IMR-90 (cell line): Measurements from ENCODE around the gene LIPJ. TPM values are rescaled to one million over a fixed set of nuclear protein-coding genes. Genes with fewer than 3 reads are reported as not detected.
A peak's percentile ranks its signal among the peaks of the same experiment; 100 is the strongest.

Experiments used
- ATAC-seq: fragments of 200-7000 bp; cut with Tn5 transposase; 2 replicates; pipeline ENCODE4 v1.9.1; 2020; ENCODE audit warnings: low read depth, mild to moderate bottlenecking, moderate library complexity
- BruUV-seq: library from RNA; stranded (reverse); fragments of 400-500 nt; replicated peaks from 2 replicates; lab custom pipeline; 2021; lab: Mats Ljungman, UMichigan
- CTCF ChIA-PET: fragments of 300-600 bp; formaldehyde crosslinking; extraction: SDS; loops from one replicate; lab custom pipeline; 2021; ENCODE audit warnings: antibody characterized with exemption; lab: Yijun Ruan, JAX
- POLR2A ChIA-PET: fragments of 300-600 bp; sonication (Branson Sonifier 250); formaldehyde crosslinking; loops from one replicate; lab custom pipeline; 2022; ENCODE audit warnings: antibody characterized with exemption; ENCODE audit not compliant: unreplicated experiment; lab: Charles Lee
- DNase-seq: peaks from one replicate; pipeline ENCODE4 v3.0.0; 2013
- H2AFZ ChIP-seq: replicated peaks from 2 replicates; pipeline ENCODE3; 2013; ENCODE audit warnings: low read length, mild to moderate bottlenecking; ENCODE audit not compliant: poor library complexity
- H2AK5ac ChIP-seq: 2 replicates; pipeline ENCODE4 v1.6.1; 2013; ENCODE audit warnings: low read depth, low read length, inconsistent platforms
- H2AK9ac ChIP-seq: replicated peaks from 2 replicates; pipeline ENCODE3; 2013; ENCODE audit warnings: mild to moderate bottlenecking, low read depth, low read length, moderate library complexity; ENCODE audit not compliant: poor library complexity
- H2BK120ac ChIP-seq: 2 replicates; pipeline ENCODE4 v1.6.1; 2013; ENCODE audit warnings: low read depth, low read length, inconsistent platforms
- H2BK15ac ChIP-seq: 3 replicates; pipeline ENCODE4 v1.6.1; 2013; ENCODE audit warnings: low read depth, low read length, inconsistent platforms
- H2BK20ac ChIP-seq: 2 replicates; pipeline ENCODE4 v1.6.1; 2013; ENCODE audit warnings: low read depth, mild to moderate bottlenecking, inconsistent platforms, low read length, moderate library complexity
- H2BK5ac ChIP-seq: 2 replicates; pipeline ENCODE4 v1.6.1; 2013; ENCODE audit warnings: mild to moderate bottlenecking, low read depth, low read length, inconsistent platforms; ENCODE audit not compliant: poor library complexity, severe bottlenecking
- H3K14ac ChIP-seq: replicated peaks from 2 replicates; pipeline ENCODE4 v1.6.1; 2013; ENCODE audit warnings: low read depth, low read length, inconsistent platforms
- H3K18ac ChIP-seq: 2 replicates; pipeline ENCODE4 v1.6.1; 2013; ENCODE audit warnings: low read depth, low read length, control low read depth
- H3K23ac ChIP-seq: 2 replicates; pipeline ENCODE4 v1.6.1; 2013; ENCODE audit warnings: low read depth, low read length, inconsistent platforms
- H3K27ac ChIP-seq: 2 replicates; pipeline ENCODE4 v1.5.1; 2013; ENCODE audit warnings: mild to moderate bottlenecking, control low read depth, low read length; ENCODE audit not compliant: insufficient read depth
- H3K27me3 ChIP-seq: 2 replicates; pipeline ENCODE4 v1.6.1; 2013; ENCODE audit warnings: low read length; ENCODE audit not compliant: control insufficient read depth, insufficient read depth
- H3K36me3 ChIP-seq: 2 replicates; pipeline ENCODE4 v1.6.1; 2013; ENCODE audit warnings: low read length, mixed read lengths; ENCODE audit not compliant: control insufficient read depth, insufficient read depth
- H3K4ac ChIP-seq: 2 replicates; pipeline ENCODE4 v1.6.1; 2013; ENCODE audit warnings: low read depth, low read length, inconsistent platforms
- H3K4me1 ChIP-seq: 2 replicates; pipeline ENCODE4 v1.6.1; 2013; ENCODE audit warnings: low read length, mixed read lengths; ENCODE audit not compliant: control insufficient read depth, insufficient read depth
- H3K4me2 ChIP-seq: 2 replicates; pipeline ENCODE4 v1.6.1; 2013; ENCODE audit warnings: low read depth, mild to moderate bottlenecking, control low read depth, low read length, moderate library complexity
- H3K4me3 ChIP-seq: 2 replicates; pipeline ENCODE4 v1.5.1; 2013; ENCODE audit warnings: low read depth, mild to moderate bottlenecking, control low read depth, low read length, moderate library complexity; ENCODE audit not compliant: insufficient read depth
- H3K56ac ChIP-seq: 2 replicates; pipeline ENCODE4 v1.6.1; 2013; ENCODE audit warnings: low read length, inconsistent platforms; ENCODE audit not compliant: insufficient read depth; ENCODE audit errors: extremely low read depth
- H3K79me1 ChIP-seq, 2 experiments: 2 replicates each; pipeline ENCODE4 v1.6.1; 2013; ENCODE audit warnings: low read length in 2 of 2, inconsistent platforms in 1 of 2, low read depth in 1 of 2
- H3K9ac ChIP-seq: 2 replicates; pipeline ENCODE4 v1.6.1; 2013; ENCODE audit warnings: low read depth, low read length, control low read depth
- H3K9me1 ChIP-seq: 2 replicates; pipeline ENCODE4 v1.6.1; 2013; ENCODE audit warnings: low read length, inconsistent platforms; ENCODE audit not compliant: insufficient read depth
- H3K9me3 ChIP-seq: 2 replicates; pipeline ENCODE4 v1.6.1; 2013; ENCODE audit warnings: low read length; ENCODE audit not compliant: control insufficient read depth, insufficient read depth
- H4K20me1 ChIP-seq: 2 replicates; pipeline ENCODE4 v1.6.1; 2013; ENCODE audit warnings: low read length, inconsistent platforms; ENCODE audit not compliant: insufficient read depth
- H4K5ac ChIP-seq: 2 replicates; pipeline ENCODE4 v1.6.1; 2013; ENCODE audit warnings: mild to moderate bottlenecking, low read depth, low read length, control low read depth
- H4K8ac ChIP-seq, 2 experiments: 2 replicates each; pipeline ENCODE4 v1.6.1; 2013; ENCODE audit warnings: low read depth in 2 of 2, low read length in 2 of 2, control low read depth in 1 of 2, inconsistent platforms in 1 of 2
- H4K91ac ChIP-seq: 2 replicates; pipeline ENCODE4 v1.6.1; 2013; ENCODE audit warnings: low read depth, low read length, inconsistent platforms; ENCODE audit not compliant: insufficient read depth
- BHLHE40 ChIP-seq: fragments of 150-350 bp; IDR thresholded peaks from 2 replicates; pipeline ENCODE4 v1.6.1; 2016; ENCODE audit warnings: mild to moderate bottlenecking, low read depth, low read length
- CEBPB ChIP-seq: IDR thresholded peaks from 2 replicates; pipeline ENCODE4 v1.6.1; 2012; ENCODE audit warnings: low read depth, low read length, improper control_type of control experiment
- CHD1 ChIP-seq: IDR thresholded peaks from 2 replicates; pipeline ENCODE4 v1.6.1; 2012; ENCODE audit warnings: low read depth, low read length, improper control_type of control experiment
- MAFK ChIP-seq: IDR thresholded peaks from 2 replicates; pipeline ENCODE4 v1.6.1; 2012; ENCODE audit warnings: low read depth, low read length, improper control_type of control experiment
- MXI1 ChIP-seq: IDR thresholded peaks from 2 replicates; pipeline ENCODE4 v1.6.1; 2012; ENCODE audit warnings: low read depth, mild to moderate bottlenecking, low read length, moderate library complexity, borderline replicate concordance
- POLR2A ChIP-seq: IDR thresholded peaks from 2 replicates; pipeline ENCODE4 v1.6.1; 2012; ENCODE audit warnings: mild to moderate bottlenecking, low read depth, low read length
- RCOR1 ChIP-seq: IDR thresholded peaks from 2 replicates; pipeline ENCODE4 v1.6.1; 2012; ENCODE audit warnings: mild to moderate bottlenecking, low read length, improper control_type of control experiment; ENCODE audit not compliant: insufficient replicate concordance
- RFX5 ChIP-seq: IDR thresholded peaks from 2 replicates; pipeline ENCODE4 v1.8.0; 2012; ENCODE audit warnings: low read depth, mild to moderate bottlenecking, low read length, moderate library complexity
- SMC3 ChIP-seq: fragments of 150-350 bp; IDR thresholded peaks from 2 replicates; pipeline ENCODE4 v1.6.1; 2016; ENCODE audit warnings: low read depth, mild to moderate bottlenecking, antibody characterized with exemption, low read length, moderate library complexity
- WGBS, 2 experiments: methylation state at CpG; one replicate each; pipeline versions ENCODE4 v1.1.5 to v1.1.7; 2013; ENCODE audit warnings: missing lambda C conversion rate in 2 of 2; ENCODE audit not compliant: insufficient read length in 1 of 2; ENCODE audit errors: extremely low coverage in 2 of 2; 5-methylcytosine and 5-hydroxymethylcytosine counted together
- dilution Hi-C: fragments of 300-500 bp; cut with HindIII; formaldehyde crosslinking; loops from one replicate; pipeline ENCODE4 v1.14.3; 2018; ENCODE audit warnings: low sequenced_read_pairs; ENCODE audit not compliant: unreplicated experiment
- in situ Hi-C: fragments of 300-500 bp; cut with MboI; formaldehyde crosslinking; loops from 3 replicates; pipeline ENCODE4 v1.14.3; 2019; ENCODE audit warnings: low sequenced_read_pairs, inconsistent platforms, mixed read lengths
- intact Hi-C: fragments of 100-400 bp; cut with micrococcal nuclease; formaldehyde crosslinking; loops from 2 replicates; pipeline ENCODE4 v1.10.0; 2022
- polyA plus RNA-seq, 3 experiments: library from polyadenylated mRNA; depleted of rRNA; stranded (reverse); fragments of >200 nt; gene quantifications; 2 replicates each; pipeline ENCODE4 v1.2.3, GENCODE V29; 2012; ENCODE audit warnings: low replicate concordance in 1 of 3
- total RNA-seq: library from RNA; depleted of rRNA; stranded (reverse); fragments of >200 nt; gene quantifications from 2 replicates; pipeline ENCODE4 v1.2.3, GENCODE V29; 2012

Gene LIPJ
- total and polyA plus RNA-seq, 2 of the 4 experiments (the other 2 are of a cell fraction), result not detected

GRCh38 chr10:88616250-88616977 is 29.9 kb downstream of the LIPJ start:
- H3K18ac ChIP-seq, result no peak overlapping the region
- H4K20me1 ChIP-seq, result no peaks in the 10 kb centered on the region
- no peak overlapping the region for H3K4ac ChIP-seq
- 86% methylated on average over 12 of the region's 18 CpGs; no CpG with 5 or more reads in 1 of the 2 experiments for WGBS, 2 experiments
- H3K9ac ChIP-seq, result no peak overlapping the region
- H3K4me2 ChIP-seq, result no peak overlapping the region
- no peaks in the 10 kb centered on the region for H3K9me3 ChIP-seq
- dilution Hi-C loops (no loop called here), intact Hi-C loops (no loop called here), in situ Hi-C loops (no loop called here)
- no peak overlapping the region for H2BK15ac ChIP-seq
- DNase-seq (no peak), ATAC-seq (no peak)
- BruUV-seq, result no TSS peak
- H2BK120ac ChIP-seq, result no peak overlapping the region
- H3K36me3 ChIP-seq, result no peaks in the 10 kb centered on the region
- TF ChIP-seq POLR2A (no peak), MAFK (no peak), MXI1 (no peak), CHD1 (no peak), RFX5 (no peak), RCOR1 (no peak), SMC3 (no peak), CEBPB (no peak), BHLHE40 (no peak)
- H2AK9ac ChIP-seq, result no peak overlapping the region
- no peak overlapping the region for H3K4me3 ChIP-seq
- H4K91ac ChIP-seq, result no peak overlapping the region
- H4K5ac ChIP-seq, result no peak overlapping the region
- H3K79me1 ChIP-seq, result no peaks in the 10 kb centered on the region
- H4K8ac ChIP-seq, result no peak overlapping the region
- no peak overlapping the region for H2BK20ac ChIP-seq
- H3K14ac ChIP-seq, result no peak overlapping the region
- ChIA-PET CTCF (no interaction called here), POLR2A (no interaction called here)
- H3K27me3 ChIP-seq, result no peaks in the 10 kb centered on the region
- H3K27ac ChIP-seq, result no peak overlapping the region
- H2AFZ ChIP-seq, result peak overlapping the region; percentile 23
- no peak overlapping the region for H3K23ac ChIP-seq
- H2AK5ac ChIP-seq, result no peak overlapping the region
- no peak overlapping the region for H2BK5ac ChIP-seq
- H3K4me1 ChIP-seq, result no peaks in the 10 kb centered on the region
- H3K56ac ChIP-seq, result no peak overlapping the region
- H3K9me1 ChIP-seq, result no peaks in the 10 kb centered on the region
